GM21526 (cell line): ENCODE data around the gene CRYGS.
"Not testable (repeated sequence)": the region's sequence is repeated elsewhere in the genome, so short reads cannot be mapped to it uniquely, and the experiment has no call there.

Experiments used
- ATAC-seq: cut with Tn5 transposase; IDR thresholded peaks from one replicate; pipeline ENCODE4 v1.9.1; 2021; ENCODE audit warnings: moderate library complexity; ENCODE audit not compliant: unreplicated experiment, low FRiP score

The CRYGS gene

GRCh38 chr3:186564586-186564985 is 20.4 kb upstream of the CRYGS start:
- no peak for ATAC-seq

- ATAC-seq: no peak
Observed at GRCh38 chr3:186552408-186553031, 8.3 kb upstream of the CRYGS start.

- no peak for ATAC-seq
Observed at GRCh38 chr3:186551387-186551786, 7.2 kb upstream of the CRYGS start.

GRCh38 chr3:186549497-186549896 is 5.3 kb upstream of the CRYGS start:
- no peak for ATAC-seq

DNA sequence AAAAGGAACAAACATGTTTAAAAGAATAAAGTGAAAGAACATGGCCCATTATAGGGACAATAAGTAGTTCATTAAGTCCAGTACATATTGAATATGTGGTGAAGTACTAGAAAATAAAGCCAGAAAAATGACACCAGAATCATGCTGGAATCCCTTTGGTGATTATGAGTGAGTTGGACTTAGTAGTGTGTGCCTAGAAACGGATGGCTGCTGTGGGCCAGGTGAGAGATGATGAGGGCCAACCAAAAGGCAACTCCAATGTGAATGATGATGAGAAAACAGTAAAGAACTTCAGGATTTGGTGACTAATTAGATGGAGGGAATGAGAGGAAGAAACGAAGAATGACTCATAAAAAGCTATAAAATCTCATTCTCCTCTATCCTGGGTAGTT is 3.3 kb downstream of the CRYGS start:
- no peak for ATAC-seq

DNA sequence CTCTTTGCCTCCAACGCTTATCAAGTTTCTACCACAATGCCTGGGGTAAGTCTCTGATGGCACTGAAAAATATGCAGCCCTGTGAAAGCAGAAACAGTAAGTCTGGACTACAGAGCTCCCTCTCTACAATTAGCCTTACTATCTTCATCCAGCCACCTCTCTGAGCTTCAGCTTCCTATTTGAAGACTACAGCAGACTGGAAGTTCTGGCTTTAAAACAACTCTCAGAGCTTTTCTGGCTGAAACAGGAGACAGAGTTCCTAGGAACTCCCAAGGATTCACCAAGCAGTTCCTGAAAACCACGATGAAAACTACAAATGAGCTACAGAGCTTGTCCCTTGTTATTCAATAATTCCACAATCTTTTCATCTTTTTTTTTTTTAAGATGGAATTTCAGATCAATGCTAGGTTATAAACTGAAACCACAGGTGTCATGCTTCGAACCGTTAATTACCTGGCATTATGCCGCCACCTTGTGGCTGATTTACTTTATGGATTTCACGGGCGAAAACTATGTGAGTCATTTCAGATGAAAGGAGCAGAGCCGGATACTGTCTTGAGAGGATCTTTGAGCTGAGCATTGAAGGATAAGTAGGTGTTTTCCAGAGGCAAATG is 3.9 kb downstream of the CRYGS start:
- peak; percentile 45 for ATAC-seq

GRCh38 chr3:186538779-186539178 is 5.4 kb downstream of the CRYGS start:
- ATAC-seq: no peak

- no peak for ATAC-seq
Observed at GRCh38 chr3:186536883-186537844, 7.0 kb downstream of the CRYGS start.

- peak; percentile 74 for ATAC-seq
Observed at GRCh38 chr3:186534113-186534669, 10.0 kb downstream of the CRYGS start.

DNA sequence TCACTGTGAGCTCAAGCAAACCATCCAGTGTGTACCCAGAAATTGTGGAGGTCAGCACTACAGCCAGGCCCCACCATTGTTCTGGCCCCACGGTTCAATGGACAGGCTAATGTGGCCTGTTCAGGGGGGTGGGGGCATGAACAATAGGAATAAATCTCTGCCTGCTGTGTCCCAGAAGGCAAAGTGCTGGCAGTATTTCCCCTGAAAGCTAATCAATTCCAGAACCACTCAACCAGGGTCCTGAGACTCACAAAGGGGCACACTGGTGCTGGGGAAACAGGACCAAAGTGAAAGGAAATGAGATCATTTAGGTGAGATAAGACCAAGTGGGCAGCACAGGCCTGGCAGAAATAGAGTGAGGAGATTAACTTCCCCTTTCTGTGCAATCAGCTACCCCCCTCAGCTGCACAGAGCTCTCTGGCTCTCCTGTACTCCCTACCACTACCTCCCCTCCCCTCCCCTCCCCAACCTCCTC is 11.5 kb downstream of the CRYGS start:
- ATAC-seq: peak; percentile 46

DNA sequence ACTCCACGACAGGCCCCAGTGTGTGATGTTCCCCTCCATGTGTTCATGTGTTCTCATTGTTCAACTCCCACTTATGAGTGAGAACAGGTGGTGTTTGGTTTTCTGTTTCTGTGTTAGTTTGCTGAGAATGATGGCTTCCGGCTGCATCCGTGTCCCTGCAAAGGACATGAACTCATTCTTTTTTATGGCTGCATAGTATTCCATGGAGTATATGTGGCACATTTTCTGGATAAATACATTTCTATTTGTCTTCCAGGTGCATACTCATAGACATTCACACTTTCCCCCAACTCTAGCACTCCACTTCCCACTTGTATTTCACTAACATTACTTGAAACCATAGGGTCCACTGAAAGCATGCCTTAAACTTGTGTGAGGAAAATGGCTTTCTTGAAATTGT is 12.5 kb downstream of the CRYGS start:
- ATAC-seq: not testable (repeated sequence)

GRCh38 chr3:186530415-186530814 is 13.8 kb downstream of the CRYGS start:
- ATAC-seq: no peak

GRCh38 chr3:186529201-186529999 is 14.8 kb downstream of the CRYGS start:
- ATAC-seq: no peak

DNA sequence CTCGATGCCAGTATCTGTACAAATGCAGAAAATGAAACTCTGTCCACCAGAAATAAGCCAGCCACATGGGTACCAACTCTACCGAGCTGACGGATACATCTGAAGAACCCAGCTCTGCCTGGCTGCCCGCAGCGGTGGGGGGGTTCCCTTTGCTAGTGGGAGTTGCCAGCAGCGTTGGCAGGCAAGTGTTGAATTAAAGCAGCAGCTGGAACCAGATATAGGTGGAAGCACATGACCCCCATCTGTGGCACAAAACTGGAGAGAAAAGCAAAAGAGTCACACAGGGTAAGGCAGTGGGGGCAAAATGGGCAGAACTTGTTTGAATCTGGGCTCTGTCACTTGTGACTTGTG is 17.9 kb downstream of the CRYGS start:
- no peak for ATAC-seq

DNA sequence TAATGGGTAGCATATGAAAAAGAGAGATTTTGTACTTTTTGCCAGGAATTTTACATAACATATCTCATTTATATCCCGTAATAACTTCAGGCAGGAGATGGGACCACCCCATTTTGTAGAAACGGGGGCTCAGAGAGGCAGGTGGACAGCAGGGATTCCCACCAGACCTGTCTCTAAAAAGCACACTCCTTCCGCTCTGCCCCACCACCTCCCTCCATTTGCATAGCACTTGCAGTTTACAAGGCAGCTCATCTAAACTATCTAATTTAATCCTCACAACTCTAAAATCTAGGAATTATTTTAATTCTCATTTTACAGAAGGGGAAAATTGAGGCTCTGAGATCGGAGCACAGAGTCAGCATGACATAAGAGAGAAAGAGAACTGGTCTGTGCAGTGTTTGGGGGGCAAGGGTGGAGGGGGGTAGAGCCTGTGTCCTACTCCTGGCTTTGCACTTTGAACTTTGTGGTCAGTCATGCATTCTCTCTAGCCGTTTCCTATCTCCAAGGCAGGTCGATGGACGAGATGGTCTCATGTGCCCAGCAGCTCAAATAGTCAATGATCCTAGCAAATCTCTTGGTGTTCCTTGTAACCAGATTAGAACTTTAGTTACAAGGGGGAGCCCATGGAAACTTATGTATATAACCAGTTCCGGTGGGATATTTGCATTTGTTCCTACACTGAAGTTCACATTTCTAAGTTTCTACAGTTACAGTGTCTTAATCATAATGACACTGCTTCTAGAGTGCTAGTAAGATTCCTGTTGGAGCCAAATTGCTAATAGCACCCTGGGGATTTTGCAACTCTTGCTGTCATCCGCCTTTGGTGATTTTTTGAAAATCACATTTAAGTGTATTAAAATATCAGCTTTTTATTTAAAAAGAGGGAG is 18.6 kb downstream of the CRYGS start:
- ATAC-seq: no peak

GRCh38 chr3:186524616-186525015 is 19.6 kb downstream of the CRYGS start:
- no peak for ATAC-seq

DNA sequence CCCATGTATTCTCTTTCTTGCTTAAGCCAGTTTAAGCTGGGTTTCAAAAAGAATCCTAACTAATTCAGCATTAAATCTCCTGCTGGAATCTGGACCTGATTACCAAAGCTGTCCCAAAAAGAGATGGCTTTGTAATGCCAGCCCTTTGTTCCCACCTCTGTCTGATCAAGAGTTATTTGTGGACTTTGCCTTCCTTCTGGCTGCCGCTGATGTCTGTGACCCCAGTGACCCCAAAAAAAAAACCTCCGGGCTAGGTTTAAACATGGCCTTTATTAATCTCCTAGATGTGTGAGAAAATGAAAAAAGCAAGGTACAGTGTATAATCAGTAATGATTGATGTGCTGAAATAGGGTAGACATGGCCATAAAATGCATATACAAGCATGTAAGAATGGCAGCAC is 20.7 kb downstream of the CRYGS start:
- ATAC-seq: no peak

GRCh38 chr3:186523022-186523421 is 21.2 kb downstream of the CRYGS start:
- ATAC-seq: no peak
